ENCODE measurements around the gene CNIH2.

Gene CNIH2

GRCh38 chr11:66278363-66279091, 552 bp downstream of the CNIH2 start:
- peak; percentile 5 for DNase-seq

GRCh38 chr11:66279092-66279734, 1.2 kb downstream of the CNIH2 start:
- no peak for DNase-seq

DNA sequence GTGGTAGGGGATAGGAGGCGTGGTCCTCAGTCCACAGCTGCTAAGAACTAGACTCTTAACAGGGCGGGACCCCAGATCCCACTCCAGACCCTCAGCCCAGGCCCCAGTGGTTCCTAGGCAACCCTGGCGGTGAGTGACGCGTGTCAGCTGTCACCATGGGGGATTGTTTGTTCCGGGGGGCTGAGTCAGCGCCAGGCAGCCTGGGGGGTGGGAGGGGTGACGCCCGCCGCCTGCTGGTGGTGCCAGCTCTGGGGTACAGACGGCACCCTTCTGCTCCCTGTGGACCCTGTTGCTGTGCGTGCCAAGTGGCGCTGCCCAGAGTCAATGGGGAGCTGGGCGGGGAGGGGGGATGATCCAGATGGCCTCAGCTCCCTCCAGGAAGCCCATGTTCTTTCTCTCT, 2.5 kb downstream of the CNIH2 start:
- DNase-seq, result no peak

- peak; percentile 5 for DNase-seq
These were observed 3.0 kb downstream of the CNIH2 start for GRCh38 chr11:66281001-66281400.

- DNase-seq, result no peak
These were observed 3.9 kb downstream of the CNIH2 start for GRCh38 chr11:66281776-66282467.

GRCh38 chr11:66282468-66283455, 4.8 kb downstream of the CNIH2 start:
- DNase-seq, result peak; percentile 89

DNA sequence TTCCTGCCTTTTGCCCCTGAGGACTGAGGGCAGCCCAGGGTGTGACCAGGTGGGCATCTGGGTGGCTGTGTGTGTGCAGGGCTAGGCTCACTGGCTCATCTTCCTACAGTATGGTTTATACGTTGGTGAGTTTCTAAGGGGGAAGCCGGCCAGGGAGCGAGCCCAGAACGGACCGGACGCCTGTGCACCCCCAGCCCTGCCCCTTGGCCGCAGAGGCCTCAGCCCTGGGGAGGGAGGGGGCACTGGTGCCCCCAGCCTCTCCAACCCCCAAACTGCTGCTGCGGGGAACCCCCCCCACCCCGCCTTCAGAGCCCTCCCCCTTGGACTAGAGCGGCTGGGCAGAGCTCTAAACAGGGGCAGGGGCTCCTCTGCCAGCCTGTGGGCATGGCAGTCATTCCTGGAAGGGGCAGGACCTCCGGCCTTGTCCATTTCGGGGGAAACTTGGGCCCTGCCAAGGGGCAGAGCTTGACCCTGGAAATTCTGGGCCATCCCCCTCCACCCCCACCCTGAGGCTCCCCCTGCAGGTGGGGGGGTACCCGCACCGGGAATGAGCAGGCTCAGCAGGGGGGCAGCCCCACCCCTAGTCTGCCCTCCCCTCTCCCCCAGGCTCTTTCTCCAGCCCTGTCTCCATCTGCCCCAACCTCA, 5.6 kb downstream of the CNIH2 start:
- DNase-seq, result no peak

DNA sequence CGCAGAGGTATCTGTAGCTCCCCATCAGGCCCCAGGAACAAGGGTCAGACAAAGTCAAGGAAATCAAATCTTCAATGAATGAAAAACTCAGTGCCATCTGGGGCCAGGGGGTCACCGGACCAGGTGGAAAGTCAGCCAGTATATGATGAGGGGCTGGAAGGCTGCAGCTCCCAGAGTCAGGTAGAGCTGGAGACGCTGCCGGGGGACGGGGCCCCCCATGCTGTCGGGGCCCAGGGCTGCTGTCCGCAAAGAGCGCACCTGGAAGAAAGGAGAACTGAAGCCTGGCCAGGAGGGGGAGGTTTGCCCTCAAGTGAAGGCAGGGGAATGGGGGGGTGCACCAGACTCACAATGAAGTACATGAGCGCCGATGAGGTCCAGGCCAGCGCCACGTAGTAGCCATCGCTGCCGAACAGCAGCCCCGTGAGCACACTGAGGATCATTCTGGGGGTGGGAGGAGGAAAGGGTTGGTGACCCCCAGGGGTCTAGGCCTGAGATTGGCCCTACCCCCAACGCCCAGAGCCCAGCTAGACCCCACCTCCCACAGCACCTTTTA, 6.6 kb downstream of the CNIH2 start:
- no peak for DNase-seq

GRCh38 chr11:66285250-66285947, 7.4 kb downstream of the CNIH2 start:
- DNase-seq, result no peak

- DNase-seq, result no peak
These were observed 8.7 kb downstream of the CNIH2 start for GRCh38 chr11:66286699-66287098.

DNA sequence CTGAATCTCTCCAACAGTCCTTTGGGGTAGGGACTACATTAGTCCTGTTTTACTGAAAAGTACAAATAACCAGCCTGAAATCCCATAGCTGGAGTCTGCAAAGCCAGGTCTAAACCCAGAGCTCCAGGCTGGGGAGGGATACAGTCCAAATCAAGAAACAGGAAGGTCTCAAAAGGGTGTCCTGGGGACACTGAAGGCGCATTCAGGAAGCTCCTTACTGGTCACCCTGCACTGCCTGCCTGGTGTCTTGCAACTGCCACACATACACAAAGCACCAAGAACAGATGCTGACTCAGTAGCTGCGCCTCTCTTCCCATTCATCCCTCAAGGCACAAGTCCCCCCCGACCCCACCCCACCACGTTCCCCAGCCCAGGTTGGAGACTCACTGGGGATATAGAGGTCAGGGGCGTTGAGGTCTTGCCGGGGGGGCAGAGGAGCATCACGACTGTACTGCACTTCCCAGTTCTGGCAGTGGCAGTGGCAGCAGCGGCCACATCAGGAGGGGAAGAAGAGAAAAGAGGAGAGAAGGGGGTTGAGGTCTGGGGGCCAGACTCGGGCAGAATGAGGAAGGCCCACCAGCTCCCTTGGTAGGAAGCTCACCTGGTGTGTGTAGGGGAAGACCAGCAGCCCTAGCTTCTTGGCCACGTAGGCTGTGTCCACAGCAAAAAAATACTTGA, 9.4 kb downstream of the CNIH2 start:
- no peak for DNase-seq

DNA sequence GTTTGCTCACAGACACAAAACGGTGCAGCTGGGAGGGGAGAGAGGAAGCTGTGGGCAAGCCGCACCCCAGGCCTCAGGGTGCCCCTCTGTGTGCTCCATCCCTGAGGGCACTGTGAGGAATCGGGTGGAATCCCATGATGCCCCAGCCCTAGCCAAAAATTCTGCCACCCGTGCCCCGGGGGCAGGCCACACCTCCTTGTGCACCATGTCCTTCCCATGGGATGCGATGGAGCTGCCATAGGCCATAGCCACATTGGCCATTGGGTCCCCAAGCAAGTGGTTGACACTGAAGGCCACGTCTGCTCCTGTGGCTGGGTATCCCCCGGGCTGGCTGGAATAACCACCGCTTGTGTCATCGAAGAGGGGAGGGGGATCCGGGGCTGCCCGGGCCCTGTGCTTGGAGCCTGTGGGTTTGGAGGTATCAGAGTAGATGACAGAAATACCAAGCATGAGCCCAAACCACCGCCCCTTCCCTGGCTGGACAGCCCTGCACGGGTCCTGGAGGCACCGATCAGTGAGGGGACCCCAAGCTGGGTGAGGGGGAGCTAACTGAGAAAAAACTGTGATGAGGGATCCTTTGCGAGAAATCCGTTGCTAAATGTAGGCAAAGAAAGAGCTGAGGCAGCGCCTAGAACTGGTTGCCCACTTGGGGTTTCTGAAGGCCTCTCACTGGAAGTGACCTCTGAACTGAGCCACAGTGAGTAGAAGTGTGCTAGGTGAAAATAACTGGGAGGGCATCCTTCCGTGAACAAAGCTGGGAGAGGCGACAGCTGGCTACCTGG, 10.1 kb downstream of the CNIH2 start:
- DNase-seq, result peak; percentile 10

GRCh38 chr11:66288671-66289547, 10.9 kb downstream of the CNIH2 start, which contains the start of gene YIF1A:
Gene YIF1A, minus strand, starts transcription at chr11:66289143. Its CDS starts 158 bp downstream, at chr11:66288985.
- DNase-seq, result peak; percentile 100

DNA sequence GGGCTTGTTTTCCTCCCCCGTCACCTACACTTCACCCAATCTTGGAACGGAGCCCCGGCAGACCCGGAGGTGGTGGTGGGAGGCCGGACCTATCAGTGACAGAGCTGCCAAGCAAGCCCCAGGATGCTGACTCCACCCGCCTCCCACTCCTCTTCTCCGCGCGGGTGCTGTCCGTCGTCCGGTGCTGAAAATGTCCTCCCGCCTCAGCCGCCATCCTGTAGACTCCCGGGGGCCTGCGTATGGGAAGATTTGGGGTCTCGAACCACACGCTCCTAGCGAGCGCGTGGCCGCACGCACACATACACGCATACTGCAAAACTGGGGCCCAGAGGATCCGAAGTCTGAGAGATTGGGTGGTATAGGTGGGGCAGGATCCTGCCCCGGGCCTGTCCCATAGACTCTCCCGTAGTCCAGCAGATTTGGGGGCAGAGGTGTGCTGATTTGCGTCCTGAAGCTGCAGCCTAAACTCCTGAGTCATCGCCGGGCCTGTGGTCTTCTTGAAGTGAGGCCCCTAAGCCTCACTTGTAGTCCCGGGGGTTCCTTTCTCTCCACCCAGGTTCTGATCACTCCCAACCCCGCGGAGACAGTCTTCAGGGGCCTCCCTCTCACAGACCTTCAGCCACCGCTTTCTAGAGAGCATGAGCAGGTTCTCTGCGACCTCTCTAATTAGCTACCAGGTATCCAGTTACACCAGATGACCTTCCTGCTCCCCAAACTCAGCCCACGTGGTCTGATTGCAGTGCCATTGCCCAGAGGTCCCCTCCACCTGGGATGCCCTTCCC, 11.8 kb downstream of the CNIH2 start:
- DNase-seq, result no peak

- no peak for DNase-seq
These were observed 12.3 kb downstream of the CNIH2 start for GRCh38 chr11:66290330-66290621.

- DNase-seq, result no peak
These were observed 13.3 kb downstream of the CNIH2 start for GRCh38 chr11:66291303-66291705.

- DNase-seq, result no peak
These were observed 13.9 kb downstream of the CNIH2 start, which contains the start of gene TMEM151A for GRCh38 chr11:66291706-66292542. Gene TMEM151A, plus strand, starts transcription at chr11:66291894. Its CDS starts 120 bp downstream, at chr11:66292014.
